Measurements from ENCODE around the gene HCN1. TPM values are rescaled to one million over a fixed set of nuclear protein-coding genes. Genes with fewer than 3 reads are reported as not detected.
A peak's percentile ranks its signal among the peaks of the same experiment; 100 is the strongest.

HCN1 gene
- total and polyA plus RNA-seq, 2 of the 8 experiments (the other 6 are each of a cell fraction or from before 2014, with no cell fraction given), result 1.1 to 6.7 TPM

DNA sequence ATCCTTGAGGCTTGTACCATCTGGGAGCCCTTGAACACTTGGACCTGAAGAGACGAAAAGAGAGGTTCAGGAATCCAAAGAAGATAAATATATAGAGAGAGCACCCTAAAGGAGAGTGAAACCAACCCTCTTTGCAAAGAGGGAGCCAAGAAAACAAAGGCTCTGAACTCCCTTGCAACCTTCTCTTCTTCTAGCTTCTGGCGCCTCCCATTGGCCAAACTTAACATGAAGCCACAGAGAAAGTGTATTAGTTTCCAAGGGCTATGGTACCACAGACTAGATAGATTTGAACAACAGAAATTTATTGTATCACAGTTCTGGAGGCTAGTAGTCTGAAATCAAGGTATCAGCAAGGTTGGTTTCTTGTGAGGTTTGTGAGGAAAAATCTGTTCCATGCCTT, 175.1 kb downstream of the HCN1 start:
- no peak overlapping the region for H2AFZ ChIP-seq (ENCODE audit: low read length)
- no peak overlapping the region for H2BK120ac ChIP-seq (replicated peaks; ENCODE audit: low read depth, low read length)
- no peaks in the 10 kb centered on the region for H3K79me2 ChIP-seq (ENCODE audit: control insufficient read depth in 1 of 2, insufficient read depth in 2 of 2, low read length in 2 of 2)
- peak; percentile 81 for FAIRE-seq
- no peaks in the 10 kb centered on the region for H3K79me1 ChIP-seq (ENCODE audit: low read depth, low read length)
- H3K4me2 ChIP-seq (ENCODE audit: insufficient read depth in 1 of 2, low read depth in 2 of 2, low read length in 2 of 2), result no peak overlapping the region
- no peak overlapping the region for H2BK15ac ChIP-seq (ENCODE audit: low read length)
- H3K23me2 ChIP-seq (ENCODE audit: low read depth, low read length), result no peaks in the 10 kb centered on the region
- H3K27me3 ChIP-seq (replicated peaks in 1 of 4; ENCODE audit: control insufficient read depth in 3 of 4, extremely low read depth in 1 of 4, insufficient read depth in 3 of 4, low read length in 3 of 4), result no peaks in the 10 kb centered on the region
- ChIA-PET POLR2A (ENCODE audit: partially characterized antibody) (interaction anchor here (0.6 to 0.7 kb wide), 3 partner anchors 122 to 302 kb away, joined by 3 to 4 read pairs (median 4); no protein-coding TSS in a partner anchor), CTCF (ENCODE audit: partially characterized antibody) (interaction anchor here (0.6 to 2.8 kb wide), 13 partner anchors 22 to 706 kb away, joined by 3 to 20 read pairs (median 4); no protein-coding TSS in a partner anchor)
- H3K36me3 ChIP-seq (ENCODE audit: control insufficient read depth in 2 of 4, insufficient read depth in 4 of 4, low read length in 3 of 4), result no peaks in the 10 kb centered on the region
- H3K4ac ChIP-seq (replicated peaks; ENCODE audit: insufficient read length, low read depth, low read length), result no peak overlapping the region
- no peak overlapping the region for H2BK12ac ChIP-seq (ENCODE audit: low read depth, low read length)
- no peak overlapping the region for H2BK5ac ChIP-seq (ENCODE audit: low read depth, low read length)
- H3K56ac ChIP-seq (replicated peaks; ENCODE audit: insufficient read length, low read depth, low read length), result no peak overlapping the region
- no peak overlapping the region for H2BK20ac ChIP-seq (ENCODE audit: low read length)
- H2AK5ac ChIP-seq (ENCODE audit: low read depth, low read length), result no peak overlapping the region
- H3K9ac ChIP-seq (replicated peaks in 1 of 4; ENCODE audit: extremely low read depth in 1 of 4, low read depth in 3 of 4, low read length in 3 of 4), result no peak overlapping the region
- DNase-seq (ENCODE audit: low read depth in 1 of 2, low spot score in 2 of 2), result peak; percentile 15 to 78
- TF ChIP-seq RAD21 (IDR thresholded peaks at IDR 0.05 in 1 of 2, conservative IDR thresholded peaks at IDR 0.05 in 1 of 2; ENCODE audit: low read depth in 2 of 2, low read length in 2 of 2) (peak; percentile 97), BACH1 (IDR thresholded peaks at IDR 0.05; ENCODE audit: low read length) (no peak), NANOG (IDR thresholded peaks at IDR 0.05; ENCODE audit: insufficient read depth, low read depth, low read length, poor library complexity, severe bottlenecking) (no peak)
- TF ChIP-seq, protein P1, sequence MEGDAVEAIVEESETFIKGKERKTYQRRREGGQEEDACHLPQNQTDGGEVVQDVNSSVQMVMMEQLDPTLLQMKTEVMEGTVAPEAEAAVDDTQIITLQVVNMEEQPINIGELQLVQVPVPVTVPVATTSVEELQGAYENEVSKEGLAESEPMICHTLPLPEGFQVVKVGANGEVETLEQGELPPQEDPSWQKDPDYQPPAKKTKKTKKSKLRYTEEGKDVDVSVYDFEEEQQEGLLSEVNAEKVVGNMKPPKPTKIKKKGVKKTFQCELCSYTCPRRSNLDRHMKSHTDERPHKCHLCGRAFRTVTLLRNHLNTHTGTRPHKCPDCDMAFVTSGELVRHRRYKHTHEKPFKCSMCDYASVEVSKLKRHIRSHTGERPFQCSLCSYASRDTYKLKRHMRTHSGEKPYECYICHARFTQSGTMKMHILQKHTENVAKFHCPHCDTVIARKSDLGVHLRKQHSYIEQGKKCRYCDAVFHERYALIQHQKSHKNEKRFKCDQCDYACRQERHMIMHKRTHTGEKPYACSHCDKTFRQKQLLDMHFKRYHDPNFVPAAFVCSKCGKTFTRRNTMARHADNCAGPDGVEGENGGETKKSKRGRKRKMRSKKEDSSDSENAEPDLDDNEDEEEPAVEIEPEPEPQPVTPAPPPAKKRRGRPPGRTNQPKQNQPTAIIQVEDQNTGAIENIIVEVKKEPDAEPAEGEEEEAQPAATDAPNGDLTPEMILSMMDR (IDR thresholded peaks at IDR 0.05; ENCODE audit: control extremely low read depth in 1 of 3, insufficient read depth in 1 of 3, low read depth in 1 of 3, low read length in 3 of 3), result peak in 2 of 3 experiments; percentile 74 to 82; a peak in 3 of 4 replicates
- H4K5ac ChIP-seq (ENCODE audit: insufficient read length, low read depth, low read length), result no peak overlapping the region
- H4K91ac ChIP-seq (replicated peaks; ENCODE audit: insufficient read length, low read length), result no peak overlapping the region
- no peak overlapping the region for H3K14ac ChIP-seq (ENCODE audit: insufficient read length)
- no peaks in the 10 kb centered on the region for H3K4me1 ChIP-seq (replicated peaks in 1 of 4; ENCODE audit: control insufficient read depth in 3 of 4, insufficient read depth in 4 of 4, low read length in 3 of 4)
- WGBS, 2 experiments (ENCODE audit: extremely low coverage in 1 of 2, insufficient coverage in 1 of 2, insufficient read length in 1 of 2, insufficient replicate concordance in 2 of 2, low coverage in 1 of 2, low lambda C conversion rate in 2 of 2, missing lambda C conversion rate in 1 of 2), result 17% methylated on average over 2 of the region's 2 CpGs; no CpG with 5 or more reads in 1 of the 2 experiments
- no peaks in the 10 kb centered on the region for H4K20me1 ChIP-seq (replicated peaks in 1 of 2; ENCODE audit: control insufficient read depth in 1 of 2, insufficient read depth in 2 of 2, low read length in 2 of 2)
- no peak overlapping the region for H3K23ac ChIP-seq (ENCODE audit: insufficient read length)
- no peak overlapping the region for H3K4me3 ChIP-seq (ENCODE audit: extremely low read depth in 1 of 4, insufficient read depth in 2 of 4, low read depth in 3 of 4, low read length in 4 of 4)
- no peak overlapping the region for H3K27ac ChIP-seq (ENCODE audit: low read depth, low read length)
- H3K9me3 ChIP-seq (ENCODE audit: insufficient read depth in 2 of 2, low read depth in 1 of 2, low read length in 1 of 2), result no peaks in the 10 kb centered on the region
- H3K18ac ChIP-seq (ENCODE audit: extremely low read depth, low read length), result no peak overlapping the region
- no peak overlapping the region for H4K8ac ChIP-seq (ENCODE audit: extremely low read depth, insufficient read depth, low read length)

Data from H1 (cell line).